ENCODE results near the gene TIMP2. TPM values are rescaled to one million over a fixed set of nuclear protein-coding genes. Genes with fewer than 3 reads are reported as not detected.

Gene TIMP2
- total and polyA plus RNA-seq, 2 experiments from 2014 or later: 20.9 to 63.3 TPM

DNA sequence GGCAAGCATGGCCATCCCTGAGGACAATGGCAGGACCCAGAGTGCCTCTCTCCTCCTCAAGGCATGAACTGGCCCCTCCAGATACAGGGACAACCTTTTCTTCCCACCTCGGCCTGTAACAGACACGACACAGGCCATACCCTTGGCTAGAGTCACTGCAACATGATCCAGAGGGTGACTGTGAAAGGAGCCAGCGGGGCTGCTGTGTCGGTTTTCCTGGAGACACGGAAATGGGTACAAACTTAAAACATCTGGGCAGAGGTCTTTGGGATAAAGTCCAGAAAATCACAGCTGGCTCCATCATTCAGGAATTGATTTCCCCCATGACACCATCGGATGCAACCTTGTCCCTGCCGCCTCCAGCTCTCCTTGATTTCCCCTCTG, 27.5 kb downstream of the TIMP2 start:
- no peak overlapping the region for H3K27ac ChIP-seq
- H3K9me3 ChIP-seq (ENCODE audit: low read depth): no peaks in the 10 kb centered on the region
- TF ChIP-seq, protein P1, sequence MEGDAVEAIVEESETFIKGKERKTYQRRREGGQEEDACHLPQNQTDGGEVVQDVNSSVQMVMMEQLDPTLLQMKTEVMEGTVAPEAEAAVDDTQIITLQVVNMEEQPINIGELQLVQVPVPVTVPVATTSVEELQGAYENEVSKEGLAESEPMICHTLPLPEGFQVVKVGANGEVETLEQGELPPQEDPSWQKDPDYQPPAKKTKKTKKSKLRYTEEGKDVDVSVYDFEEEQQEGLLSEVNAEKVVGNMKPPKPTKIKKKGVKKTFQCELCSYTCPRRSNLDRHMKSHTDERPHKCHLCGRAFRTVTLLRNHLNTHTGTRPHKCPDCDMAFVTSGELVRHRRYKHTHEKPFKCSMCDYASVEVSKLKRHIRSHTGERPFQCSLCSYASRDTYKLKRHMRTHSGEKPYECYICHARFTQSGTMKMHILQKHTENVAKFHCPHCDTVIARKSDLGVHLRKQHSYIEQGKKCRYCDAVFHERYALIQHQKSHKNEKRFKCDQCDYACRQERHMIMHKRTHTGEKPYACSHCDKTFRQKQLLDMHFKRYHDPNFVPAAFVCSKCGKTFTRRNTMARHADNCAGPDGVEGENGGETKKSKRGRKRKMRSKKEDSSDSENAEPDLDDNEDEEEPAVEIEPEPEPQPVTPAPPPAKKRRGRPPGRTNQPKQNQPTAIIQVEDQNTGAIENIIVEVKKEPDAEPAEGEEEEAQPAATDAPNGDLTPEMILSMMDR (IDR thresholded peaks at IDR 0.05; ENCODE audit: poor library complexity): no peak
- no peak for TF ChIP-seq EZH2 (IDR thresholded peaks at IDR 0.05; ENCODE audit: borderline replicate concordance)
- no peak for TF ChIP-seq EZH2phosphoT487 (IDR thresholded peaks at IDR 0.05; ENCODE audit: low read depth, severe bottlenecking, unreplicated experiment)
- no peaks in the 10 kb centered on the region for H3K27me3 ChIP-seq
- H3K4me1 ChIP-seq (ENCODE audit: insufficient read depth): peaks cover 8% of the 10 kb centered on the region
- DNase-seq (ENCODE audit: low spot score): no peak
- H2AFZ ChIP-seq: no peak overlapping the region
- H3K4me3 ChIP-seq: no peak overlapping the region
- peaks cover 83% of the 10 kb centered on the region for H3K79me2 ChIP-seq
- H3K4me2 ChIP-seq: no peak overlapping the region
- no peaks in the 10 kb centered on the region for H3K9me2 ChIP-seq (replicated peaks; ENCODE audit: insufficient read depth)
- 85% methylated on average over 7 of the region's 7 CpGs for WGBS (ENCODE audit: low lambda C conversion rate, missing lambda C conversion rate)
- no peaks in the 10 kb centered on the region for H3K36me3 ChIP-seq (replicated peaks; ENCODE audit: insufficient read depth, low read depth)
- H4K20me1 ChIP-seq (ENCODE audit: insufficient read depth, poor library complexity, severe bottlenecking): peaks cover 70% of the 10 kb centered on the region

DNA sequence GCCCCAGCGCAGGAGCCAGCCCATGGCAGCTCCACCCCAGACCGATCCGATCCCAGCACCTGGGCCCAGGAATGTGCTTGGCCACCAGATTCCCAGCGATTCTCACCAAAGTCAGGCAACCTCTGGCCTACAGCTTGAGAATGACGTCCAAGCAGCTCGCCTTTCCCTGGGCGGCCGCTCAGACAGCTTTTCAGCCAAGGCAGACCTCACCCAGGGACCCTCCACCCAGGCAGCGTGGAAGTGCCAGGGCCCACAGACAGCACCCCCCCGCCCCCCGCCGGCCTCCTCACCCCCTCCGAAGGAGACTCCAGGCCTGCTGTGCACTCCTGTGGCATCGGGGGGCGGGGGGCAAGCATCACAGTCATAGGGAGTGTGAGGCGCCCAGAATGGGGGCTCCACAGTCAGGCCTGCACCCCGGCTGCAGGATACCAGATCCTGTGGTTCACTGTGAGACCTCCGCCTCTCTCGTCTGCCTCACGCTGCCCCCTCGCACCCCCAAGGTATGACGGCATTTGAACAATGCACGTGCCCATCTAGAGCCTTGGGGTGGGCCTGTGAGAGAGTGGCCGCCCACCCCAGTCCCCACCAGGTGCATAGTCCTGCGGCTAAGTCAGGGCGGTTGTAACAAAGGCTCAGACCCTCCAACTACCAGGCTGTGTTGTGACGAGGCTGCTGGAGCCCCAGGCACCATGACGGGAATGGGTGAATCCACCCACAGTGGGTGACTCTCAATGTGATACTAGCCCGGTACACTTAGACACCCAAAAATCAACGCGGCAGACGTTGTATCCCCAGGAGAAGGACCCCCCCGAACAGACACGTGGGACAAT, 28.1 kb downstream of the TIMP2 start:
- H3K27me3 ChIP-seq: no peaks in the 10 kb centered on the region
- TF ChIP-seq EZH2phosphoT487 (IDR thresholded peaks at IDR 0.05; ENCODE audit: low read depth, severe bottlenecking, unreplicated experiment): no peak
- TF ChIP-seq, protein P1 (IDR thresholded peaks at IDR 0.05; ENCODE audit: poor library complexity): no peak
- no peak for TF ChIP-seq EZH2 (IDR thresholded peaks at IDR 0.05; ENCODE audit: borderline replicate concordance)
- H3K4me1 ChIP-seq (ENCODE audit: insufficient read depth): peaks cover 8% of the 10 kb centered on the region
- no peaks in the 10 kb centered on the region for H3K9me2 ChIP-seq (replicated peaks; ENCODE audit: insufficient read depth)
- no peak overlapping the region for H2AFZ ChIP-seq
- no peaks in the 10 kb centered on the region for H3K9me3 ChIP-seq (ENCODE audit: low read depth)
- DNase-seq (ENCODE audit: low spot score): no peak
- peaks cover 71% of the 10 kb centered on the region for H4K20me1 ChIP-seq (ENCODE audit: insufficient read depth, poor library complexity, severe bottlenecking)
- H3K4me3 ChIP-seq: no peak overlapping the region
- H3K79me2 ChIP-seq: peaks cover 85% of the 10 kb centered on the region
- H3K36me3 ChIP-seq (replicated peaks; ENCODE audit: insufficient read depth, low read depth): no peaks in the 10 kb centered on the region
- 95% methylated on average over 31 of the region's 34 CpGs for WGBS (ENCODE audit: low lambda C conversion rate, missing lambda C conversion rate)
- no peak overlapping the region for H3K4me2 ChIP-seq
- H3K27ac ChIP-seq: no peak overlapping the region

DNA sequence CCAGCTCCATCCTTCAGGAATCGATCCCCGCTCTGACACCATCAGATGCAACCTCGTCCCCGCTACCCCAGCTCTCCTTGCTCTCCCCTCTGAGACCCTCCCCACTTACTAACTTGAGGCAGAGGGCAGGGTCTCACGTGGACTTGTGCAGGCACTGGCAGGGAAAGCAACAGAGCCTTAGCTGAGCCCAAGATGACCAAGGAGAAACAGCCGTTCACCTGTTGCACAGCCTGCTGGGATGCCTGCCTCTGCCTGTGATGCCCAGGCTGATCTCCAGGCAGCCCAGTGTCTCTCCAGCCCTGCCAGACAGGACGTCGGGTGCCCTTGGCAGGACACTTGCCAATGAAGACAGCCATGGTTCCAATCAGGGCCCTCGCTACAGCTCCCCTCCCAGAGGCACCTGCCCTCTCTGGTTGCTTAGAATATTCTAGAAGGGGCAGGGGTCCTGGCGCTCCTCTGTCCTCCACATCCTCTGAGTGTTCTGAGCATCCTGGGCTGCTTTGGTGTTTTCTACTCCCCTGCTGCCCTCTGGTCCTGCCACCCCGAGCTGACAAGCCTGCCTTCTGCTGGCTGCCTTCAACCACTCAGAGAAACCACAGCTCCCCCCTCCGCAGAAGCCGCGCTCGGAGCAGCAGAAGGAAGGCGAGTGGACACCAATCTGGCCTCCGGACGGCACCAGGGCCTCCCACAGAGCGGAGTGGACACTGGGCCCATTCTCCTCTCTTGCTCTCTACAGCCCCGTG, 28.9 kb downstream of the TIMP2 start:
- Histone ChIP-seq H3K4me1 (ENCODE audit: insufficient read depth) (peaks cover 8% of the 10 kb centered on the region), H3K27ac (no peak overlapping the region), H3K27me3 (no peaks in the 10 kb centered on the region), H2AFZ (no peak overlapping the region), H3K9me2 (replicated peaks; ENCODE audit: insufficient read depth) (no peaks in the 10 kb centered on the region), H3K4me3 (no peak overlapping the region), H3K36me3 (replicated peaks; ENCODE audit: insufficient read depth, low read depth) (no peaks in the 10 kb centered on the region), H3K9me3 (ENCODE audit: low read depth) (no peaks in the 10 kb centered on the region), H4K20me1 (ENCODE audit: insufficient read depth, poor library complexity, severe bottlenecking) (peaks cover 77% of the 10 kb centered on the region), H3K79me2 (peaks cover 84% of the 10 kb centered on the region), H3K4me2 (no peak overlapping the region)
- TF ChIP-seq EZH2 (IDR thresholded peaks at IDR 0.05; ENCODE audit: borderline replicate concordance) (no peak), EZH2phosphoT487 (IDR thresholded peaks at IDR 0.05; ENCODE audit: low read depth, severe bottlenecking, unreplicated experiment) (no peak)
- TF ChIP-seq, protein P1 (IDR thresholded peaks at IDR 0.05; ENCODE audit: poor library complexity): no peak
- no peak for DNase-seq (ENCODE audit: low spot score)
- WGBS (ENCODE audit: low lambda C conversion rate, missing lambda C conversion rate): 96% methylated on average over 19 of the region's 20 CpGs
